ENCODE measurements around the gene CPNE5. TPM values are rescaled to one million over a fixed set of nuclear protein-coding genes. Genes with fewer than 3 reads are reported as not detected.

Gene CPNE5
- total and polyA plus RNA-seq, 2 of the 4 experiments (the other 2 are of a cell fraction) = 0.07 TPM; not detected in 1

GRCh38 chr6:36885461-36886401 lies 46.5 kb upstream of the CPNE5 start, which contains the start of gene C6orf89 (continued):
- TF ChIP-seq ELK1 (IDR thresholded peaks at IDR 0.05; ENCODE audit: borderline replicate concordance, low read depth, low read length) (no peak), NFE2L2 (IDR thresholded peaks at IDR 0.05; ENCODE audit: low read depth, low read length) (no peak)

DNA sequence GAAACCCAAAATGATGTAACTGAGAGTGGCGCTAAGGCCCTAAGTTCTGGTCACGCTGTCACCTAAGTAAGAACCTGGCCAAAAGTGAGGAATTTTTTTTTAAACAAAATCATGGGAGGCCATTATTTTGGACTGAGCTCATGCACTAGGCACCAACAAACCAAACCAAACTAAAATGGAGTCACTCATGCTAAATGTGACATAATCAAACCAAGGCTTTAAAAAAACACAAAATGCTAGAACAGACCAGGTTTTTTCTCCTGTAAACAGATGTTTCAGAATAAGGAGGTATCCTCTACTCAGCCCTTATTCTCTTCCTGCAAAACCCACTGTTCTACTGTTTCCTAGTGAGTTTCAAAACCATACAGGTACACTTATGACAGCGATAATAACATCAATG lies 45.4 kb upstream of the CPNE5 start:
- Histone ChIP-seq H3K27me3 (ENCODE audit: control insufficient read depth, insufficient read depth, low read length) (no peaks in the 10 kb centered on the region), H4K91ac (ENCODE audit: insufficient read depth, low read depth, low read length) (no peak overlapping the region), H3K4me1 (ENCODE audit: control insufficient read depth, insufficient read depth, low read length) (no peaks in the 10 kb centered on the region; the same call in 1 of the 2 replicates), H4K20me1 (ENCODE audit: insufficient read depth, low read length) (no peaks in the 10 kb centered on the region), H3K4ac (ENCODE audit: low read depth, low read length) (no peak overlapping the region), H3K23ac (ENCODE audit: low read depth, low read length) (no peak overlapping the region), H2BK5ac (ENCODE audit: low read depth, low read length, poor library complexity, severe bottlenecking) (no peak overlapping the region), H3K4me2 (ENCODE audit: low read depth, low read length) (no peak overlapping the region), H2AK5ac (ENCODE audit: low read depth, low read length) (no peak overlapping the region), H3K79me1 (ENCODE audit: low read depth in 1 of 2, low read length in 2 of 2) (peaks cover 13 to 35% of the 10 kb centered on the region in 2 experiments), H3K9me1 (ENCODE audit: insufficient read depth, low read length) (peaks cover 3% of the 10 kb centered on the region; the same call in 1 of the 2 replicates), H2BK15ac (ENCODE audit: low read depth, low read length) (no peak overlapping the region), H3K4me3 (ENCODE audit: insufficient read depth, low read depth, low read length) (no peak overlapping the region), H2BK120ac (ENCODE audit: low read depth, low read length) (no peak overlapping the region), H4K5ac (ENCODE audit: low read depth, low read length) (no peak overlapping the region; the same call in 1 of the 2 replicates), H3K36me3 (ENCODE audit: control insufficient read depth, insufficient read depth, low read length) (no peaks in the 10 kb centered on the region), H3K14ac (replicated peaks; ENCODE audit: low read depth, low read length) (no peak overlapping the region), H3K27ac (ENCODE audit: insufficient read depth, low read length) (no peak overlapping the region), H3K18ac (ENCODE audit: low read depth, low read length) (no peak overlapping the region), H4K8ac (ENCODE audit: low read depth in 2 of 2, low read length in 2 of 2) (peak overlapping the region; percentile 79 to 100; a peak in 3 of 4 replicates), H3K56ac (ENCODE audit: extremely low read depth, insufficient read depth, low read length) (no peak overlapping the region), H2BK20ac (ENCODE audit: low read depth, low read length) (no peak overlapping the region), H2AK9ac (replicated peaks; ENCODE audit: low read depth, low read length, poor library complexity) (no peak overlapping the region), H3K9ac (ENCODE audit: low read depth, low read length) (no peak overlapping the region), H2AFZ (replicated peaks; ENCODE audit: low read length, poor library complexity) (no peak overlapping the region), H3K9me3 (ENCODE audit: control insufficient read depth, insufficient read depth, low read length) (no peaks in the 10 kb centered on the region)
- intact Hi-C loops (cut with micrococcal nuclease) = loop anchor here (1.0 kb wide), 4 partner anchors 95 to 326 kb away; no protein-coding TSS in a partner anchor
- WGBS, 2 experiments (ENCODE audit: extremely low coverage in 2 of 2, insufficient read length in 1 of 2) = no CpG with 5 or more reads among the region's 3 CpGs
- BruUV-seq (replicated peaks) = no TSS peak
- in situ Hi-C loops (cut with MboI; ENCODE audit: low sequenced_read_pairs) = loop anchor here (10.0 kb wide), 2 partner anchors 100 to 330 kb away; partner anchors contain the start of gene MTCH1
- DNase-seq = no peak
- ChIA-PET POLR2A (ENCODE audit: unreplicated experiment) (no interaction called here), CTCF (interaction anchor here (1.5 to 2.1 kb wide), 2 partner anchors 116 to 133 kb away, joined by 5 to 21 read pairs; no protein-coding TSS in a partner anchor)
- dilution Hi-C loops (cut with HindIII; ENCODE audit: low sequenced_read_pairs, unreplicated experiment) = no loop called here
- ATAC-seq (ENCODE audit: low read depth) = no peak
- TF ChIP-seq MXI1 (IDR thresholded peaks at IDR 0.05; ENCODE audit: borderline replicate concordance, low read depth, low read length) = no peak
- TF ChIP-seq, protein P1, sequence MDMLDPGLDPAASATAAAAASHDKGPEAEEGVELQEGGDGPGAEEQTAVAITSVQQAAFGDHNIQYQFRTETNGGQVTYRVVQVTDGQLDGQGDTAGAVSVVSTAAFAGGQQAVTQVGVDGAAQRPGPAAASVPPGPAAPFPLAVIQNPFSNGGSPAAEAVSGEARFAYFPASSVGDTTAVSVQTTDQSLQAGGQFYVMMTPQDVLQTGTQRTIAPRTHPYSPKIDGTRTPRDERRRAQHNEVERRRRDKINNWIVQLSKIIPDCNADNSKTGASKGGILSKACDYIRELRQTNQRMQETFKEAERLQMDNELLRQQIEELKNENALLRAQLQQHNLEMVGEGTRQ (IDR thresholded peaks at IDR 0.05; ENCODE audit: low read depth, low read length) = no peak
- no peak for TF ChIP-seq NFE2L2 (IDR thresholded peaks at IDR 0.05; ENCODE audit: low read depth, low read length)
- no peak for TF ChIP-seq FOS (IDR thresholded peaks at IDR 0.05; ENCODE audit: low read depth, low read length)
- no peak for TF ChIP-seq RAD21 (IDR thresholded peaks at IDR 0.05; ENCODE audit: low read length)
- TF ChIP-seq POLR2A (IDR thresholded peaks at IDR 0.05; ENCODE audit: low read depth, low read length) = no peak
- TF ChIP-seq SMC3 (IDR thresholded peaks at IDR 0.05; ENCODE audit: low read depth, low read length) = no peak
- TF ChIP-seq BHLHE40 (IDR thresholded peaks at IDR 0.05; ENCODE audit: low read depth, low read length) = no peak
- TF ChIP-seq CTCF (conservative IDR thresholded peaks at IDR 0.05; ENCODE audit: low read depth, low read length) = no peak
- no peak for TF ChIP-seq MAZ (IDR thresholded peaks at IDR 0.05; ENCODE audit: borderline replicate concordance, low read depth, low read length)
